Subcutaneous adipose tissue (tissue), 4 donors: ENCODE measurements around the gene ASRGL1. TPM values are rescaled to one million over a fixed set of nuclear protein-coding genes. Genes with fewer than 3 reads are reported as not detected.

Experiments used
- total RNA-seq, 4 donors: library from RNA; depleted of rRNA; stranded (reverse); fragments of >200 nt; gene quantifications; one replicate each; pipeline ENCODE4 v1.1.0, GENCODE V29; 2016
- TF ChIP-seq, protein P1 (sequence below): fragments of 450-650 bp; IDR thresholded peaks from one replicate; pipeline ENCODE4 v1.5.1; 2016; ENCODE audit warnings: low read depth, mild to moderate bottlenecking, control low read depth, antibody characterized with exemption, moderate library complexity

ASRGL1 gene
- total RNA-seq, 4 donors from 2014 or later: 9.6 to 32.0 (median 15.0) TPM

DNA sequence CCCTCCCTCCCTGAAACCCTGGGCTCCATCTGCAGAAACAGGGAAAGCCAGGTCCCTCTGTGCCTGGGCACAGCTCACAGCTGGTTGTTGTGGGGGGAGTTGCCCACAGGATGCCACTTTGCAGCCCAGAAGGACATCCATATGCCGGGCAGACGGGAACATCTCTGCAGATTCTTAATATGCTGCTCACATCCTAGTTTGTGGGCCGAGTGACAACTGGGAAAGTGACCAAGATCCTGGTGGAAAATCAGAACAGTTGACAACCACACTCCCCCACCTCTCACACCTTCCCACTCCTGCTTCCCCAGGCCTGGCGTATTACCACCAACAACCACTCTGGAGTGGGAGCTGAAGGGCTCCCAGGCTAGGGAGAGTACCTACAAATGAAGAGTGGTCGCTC, 74.3 kb downstream of the ASRGL1 start:
- TF ChIP-seq, protein P1, sequence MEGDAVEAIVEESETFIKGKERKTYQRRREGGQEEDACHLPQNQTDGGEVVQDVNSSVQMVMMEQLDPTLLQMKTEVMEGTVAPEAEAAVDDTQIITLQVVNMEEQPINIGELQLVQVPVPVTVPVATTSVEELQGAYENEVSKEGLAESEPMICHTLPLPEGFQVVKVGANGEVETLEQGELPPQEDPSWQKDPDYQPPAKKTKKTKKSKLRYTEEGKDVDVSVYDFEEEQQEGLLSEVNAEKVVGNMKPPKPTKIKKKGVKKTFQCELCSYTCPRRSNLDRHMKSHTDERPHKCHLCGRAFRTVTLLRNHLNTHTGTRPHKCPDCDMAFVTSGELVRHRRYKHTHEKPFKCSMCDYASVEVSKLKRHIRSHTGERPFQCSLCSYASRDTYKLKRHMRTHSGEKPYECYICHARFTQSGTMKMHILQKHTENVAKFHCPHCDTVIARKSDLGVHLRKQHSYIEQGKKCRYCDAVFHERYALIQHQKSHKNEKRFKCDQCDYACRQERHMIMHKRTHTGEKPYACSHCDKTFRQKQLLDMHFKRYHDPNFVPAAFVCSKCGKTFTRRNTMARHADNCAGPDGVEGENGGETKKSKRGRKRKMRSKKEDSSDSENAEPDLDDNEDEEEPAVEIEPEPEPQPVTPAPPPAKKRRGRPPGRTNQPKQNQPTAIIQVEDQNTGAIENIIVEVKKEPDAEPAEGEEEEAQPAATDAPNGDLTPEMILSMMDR: no peak

DNA sequence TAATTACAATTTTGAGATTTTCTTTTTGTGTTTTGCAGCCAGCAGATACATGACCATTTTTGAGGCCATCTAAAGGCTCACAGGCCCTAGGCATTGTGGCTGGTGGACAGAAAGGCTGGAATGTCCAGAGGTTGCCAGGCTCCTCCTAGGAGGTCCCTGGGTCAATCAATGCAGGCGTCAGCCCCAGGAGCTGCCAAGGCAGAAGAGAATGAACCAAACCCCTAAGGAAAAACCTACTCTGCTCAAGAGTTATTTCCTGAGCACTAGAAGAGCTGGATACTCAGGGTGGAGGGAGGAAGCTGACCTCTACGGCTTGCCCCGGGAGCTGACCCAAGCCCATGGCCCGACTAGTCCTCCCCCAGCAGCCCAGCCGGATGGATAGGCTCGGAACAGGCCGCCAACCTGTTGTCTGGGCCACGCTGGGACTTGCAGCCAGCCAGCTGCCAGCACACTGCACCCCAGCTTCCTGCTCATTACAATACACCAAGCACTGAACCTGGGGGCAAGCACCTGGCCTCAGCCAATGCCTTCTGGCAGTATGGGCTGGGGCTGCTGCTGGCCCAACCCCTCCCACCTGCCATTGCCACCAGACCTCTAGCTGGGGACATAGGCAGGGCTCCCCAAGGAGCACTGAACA, 75.9 kb downstream of the ASRGL1 start:
- TF ChIP-seq, protein P1: no peak

DNA sequence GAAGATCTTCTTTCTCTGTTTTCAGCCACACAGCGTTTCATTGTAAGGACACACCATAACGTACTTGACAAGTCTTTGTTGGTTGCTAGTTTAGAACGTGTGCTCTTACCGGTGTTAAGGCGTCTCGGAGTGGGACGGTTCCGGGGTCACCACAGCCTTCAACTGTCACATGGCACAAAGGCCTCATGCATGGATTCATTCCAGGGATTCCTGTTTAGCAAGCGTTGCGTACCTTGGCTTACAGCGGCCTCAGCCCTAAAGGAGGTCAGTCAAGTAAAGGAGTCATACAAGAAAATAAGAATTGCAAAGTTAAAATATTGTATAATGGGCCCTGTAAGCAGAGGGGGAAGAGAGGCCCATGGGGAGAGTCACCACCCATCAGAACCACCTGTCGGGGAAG, 79.3 kb downstream of the ASRGL1 start:
- TF ChIP-seq, protein P1: no peak

DNA sequence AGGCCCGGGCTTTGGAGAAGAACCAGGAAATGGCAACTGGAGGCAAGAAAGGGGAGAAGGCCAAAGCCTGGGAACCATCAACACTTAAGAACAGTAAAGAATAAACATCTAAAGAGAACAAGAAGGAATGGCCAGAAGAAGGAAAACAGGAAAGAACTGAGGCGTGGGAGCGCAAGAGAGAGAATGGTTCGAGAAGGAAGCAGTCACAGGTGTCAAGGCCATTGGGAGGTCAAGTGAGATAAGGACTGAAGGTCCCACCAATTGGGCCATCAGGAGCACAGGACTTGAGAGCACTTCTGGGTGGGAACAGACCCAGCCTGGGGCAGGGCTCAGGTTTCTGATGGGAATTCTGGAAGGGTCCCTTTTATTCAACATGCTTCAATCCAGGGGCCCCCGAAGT, 80.9 kb downstream of the ASRGL1 start:
- TF ChIP-seq, protein P1: no peak

DNA sequence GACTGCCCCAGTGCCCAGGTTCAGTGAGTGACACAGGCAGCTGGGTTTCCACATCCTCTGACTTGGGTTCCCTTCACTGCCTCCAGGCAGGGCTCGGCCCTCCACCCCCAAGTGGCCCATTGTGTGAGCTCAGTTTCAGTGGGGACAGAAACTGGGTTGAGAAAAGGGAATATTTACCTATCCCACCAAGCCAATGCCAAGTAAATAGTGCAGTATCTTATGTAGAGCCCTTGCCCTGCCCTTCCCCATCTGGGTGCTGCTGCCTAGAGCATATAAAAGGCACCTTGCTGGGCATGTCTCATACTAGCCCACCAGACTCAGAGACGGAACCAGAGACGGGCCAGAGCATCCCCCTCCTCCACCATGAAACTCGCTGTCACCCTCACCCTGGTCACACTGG, 81.5 kb downstream of the ASRGL1 start, which contains the start of gene SCGB1A1:
Gene SCGB1A1, plus strand, starts transcription at position 301 of the 400 bp plus-strand sequence. Its CDS starts 63 bp downstream, at position 364.
- TF ChIP-seq, protein P1: no peak

DNA sequence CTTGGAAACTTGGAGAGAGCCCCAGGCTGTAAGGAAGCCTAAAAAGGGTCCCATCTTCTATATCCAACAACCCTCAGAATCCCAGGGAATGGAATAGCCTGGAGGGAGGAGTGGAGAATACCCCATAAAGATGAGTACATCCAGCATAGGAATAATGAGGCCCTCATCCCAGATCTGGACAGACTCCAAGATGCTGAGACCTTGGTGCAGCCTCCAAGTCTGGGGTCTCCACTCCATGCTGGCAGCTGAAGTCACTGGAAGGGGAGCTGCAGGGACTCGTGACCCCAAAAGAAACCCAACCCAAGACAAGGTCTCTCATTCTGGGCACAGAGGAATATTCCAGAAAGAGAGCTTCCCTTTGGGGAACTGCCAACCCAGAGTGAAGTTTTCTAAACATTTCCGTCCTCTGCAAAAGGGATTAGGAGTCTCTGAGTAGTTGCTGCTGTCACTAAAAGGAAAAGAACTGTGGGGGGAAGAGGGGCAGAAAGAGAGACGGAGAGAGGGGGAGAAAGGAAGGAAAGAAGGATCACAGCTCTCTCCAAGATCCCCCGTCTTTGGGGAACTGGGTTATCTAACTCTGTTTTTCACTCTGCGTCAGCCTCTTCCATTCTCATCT, 82.2 kb downstream of the ASRGL1 start:
- TF ChIP-seq, protein P1: no peak

DNA sequence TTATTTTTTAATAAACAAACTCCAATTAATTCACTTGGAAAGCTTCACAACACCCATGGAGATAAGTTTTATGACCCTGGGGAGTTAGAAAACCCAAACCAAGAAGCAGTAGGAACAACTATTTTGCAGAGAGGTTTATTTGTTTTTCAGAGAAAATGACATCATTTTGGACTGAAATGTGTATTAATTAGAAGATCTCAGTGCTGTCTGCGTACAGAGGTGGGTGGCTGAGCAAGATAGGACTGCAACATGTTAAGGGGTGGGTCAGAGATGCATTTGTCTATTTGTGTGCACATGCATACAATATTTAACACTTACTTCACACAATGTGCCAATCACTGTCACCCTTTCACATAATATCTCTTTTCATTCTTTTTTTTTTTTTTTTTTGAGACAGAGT, 82.7 kb downstream of the ASRGL1 start:
- TF ChIP-seq, protein P1: no peak
